WTC11 (cell line): Measurements from ENCODE around the gene METTL25B. TPM values are rescaled to one million over a fixed set of nuclear protein-coding genes. Genes with fewer than 3 reads are reported as not detected.

ENCODE experiments used
- ATAC-seq: fragments of 200-7000 bp; cut with Tn5 transposase; 2 replicates; pipeline ENCODE4 v1.10.0; 2021; ENCODE audit warnings: mild to moderate bottlenecking, moderate library complexity
- CTCF ChIA-PET: fragments of 300-600 bp; sonication (Branson Sonifier 250); formaldehyde crosslinking; loops from one replicate; lab custom pipeline; 2021; ENCODE audit warnings: antibody characterized with exemption; lab: Charles Lee
- POLR2A ChIA-PET: fragments of 350-600 bp; sonication (Branson Sonifier 250); formaldehyde crosslinking; loops from one replicate; lab custom pipeline; 2021; ENCODE audit warnings: antibody characterized with exemption; lab: Charles Lee
- DNase-seq: peaks from one replicate; pipeline ENCODE4 v3.0.0; 2021; ENCODE audit warnings: low spot score
- H3K27ac Mint-ChIP-seq: 2 replicates; pipeline ENCODE4 v1.8.0; 2021; ENCODE audit warnings: mixed read lengths
- H3K27me3 Mint-ChIP-seq: 2 replicates; pipeline ENCODE4 v1.8.0; 2021; ENCODE audit warnings: low read depth, mild to moderate bottlenecking, moderate library complexity, mixed read lengths
- H3K36me3 Mint-ChIP-seq: 2 replicates; pipeline ENCODE4 v1.8.0; 2021; ENCODE audit warnings: mixed read lengths
- H3K4me1 Mint-ChIP-seq: 2 replicates; pipeline ENCODE4 v1.8.0; 2022; ENCODE audit warnings: mixed read lengths
- H3K4me3 Mint-ChIP-seq: 2 replicates; pipeline ENCODE4 v1.8.0; 2021; ENCODE audit warnings: mild to moderate bottlenecking, moderate library complexity, mixed read lengths
- H3K9me3 Mint-ChIP-seq: 2 replicates; pipeline ENCODE4 v1.8.0; 2021; ENCODE audit warnings: mixed read lengths
- AFF4 ChIP-seq: sonication (generic); formaldehyde crosslinking; IDR thresholded peaks from 2 replicates; pipeline ENCODE4 v1.8.1; 2023; ENCODE audit warnings: mild to moderate bottlenecking, missing genetic modification reagents, borderline replicate concordance
- ATF6 ChIP-seq: sonication (generic); formaldehyde crosslinking; IDR thresholded peaks from 2 replicates; pipeline ENCODE4 v1.8.1; 2023; ENCODE audit warnings: mild to moderate bottlenecking, missing genetic modification reagents
- CTCF ChIP-seq: fragments of 200-600 bp; IDR thresholded peaks from 2 replicates; pipeline ENCODE4 v1.8.0; 2022; ENCODE audit warnings: antibody characterized with exemption
- ERG ChIP-seq: fragments of 250-450 bp; sonication (Bioruptor Pico); IDR thresholded peaks from 2 replicates; pipeline ENCODE4 v1.8.0; 2021; ENCODE audit warnings: mild to moderate bottlenecking
- FOXK1 ChIP-seq: sonication (generic); formaldehyde crosslinking; IDR thresholded peaks from 2 replicates; pipeline ENCODE4 v1.8.0; 2022; ENCODE audit warnings: mild to moderate bottlenecking, moderate library complexity, missing genetic modification reagents
- FOXP4 ChIP-seq: sonication (generic); formaldehyde crosslinking; IDR thresholded peaks from 2 replicates; pipeline ENCODE4 v1.8.0; 2022; ENCODE audit warnings: mild to moderate bottlenecking, missing genetic modification reagents
- GTF2I ChIP-seq: fragments of 250-450 bp; sonication (Bioruptor Pico); conservative IDR thresholded peaks from 2 replicates; pipeline ENCODE4 v1.4.0; 2021; ENCODE audit warnings: mild to moderate bottlenecking
- JUN ChIP-seq: sonication (generic); formaldehyde crosslinking; IDR thresholded peaks from 2 replicates; pipeline ENCODE4 v1.8.0; 2023; ENCODE audit warnings: mild to moderate bottlenecking, missing genetic modification reagents
- MYBL2 ChIP-seq: sonication (generic); formaldehyde crosslinking; IDR thresholded peaks from 2 replicates; pipeline ENCODE4 v1.8.1; 2023; ENCODE audit warnings: mild to moderate bottlenecking, moderate library complexity, missing genetic modification reagents
- NFATC4 ChIP-seq: fragments of 250-450 bp; sonication (Bioruptor Pico); IDR thresholded peaks from 2 replicates; pipeline ENCODE4 v1.9.0; 2021; ENCODE audit warnings: mild to moderate bottlenecking
- OVOL2 ChIP-seq: fragments of 250-450 bp; sonication (Bioruptor Pico); IDR thresholded peaks from 2 replicates; pipeline ENCODE4 v1.9.0; 2021; ENCODE audit warnings: mild to moderate bottlenecking, borderline replicate concordance
- PRRX2 ChIP-seq: fragments of 250-450 bp; sonication (Bioruptor Pico); IDR thresholded peaks from 2 replicates; pipeline ENCODE4 v1.8.0; 2021; ENCODE audit warnings: mild to moderate bottlenecking
- SMAD4 ChIP-seq: sonication (generic); formaldehyde crosslinking; IDR thresholded peaks from 2 replicates; pipeline ENCODE4 v1.8.0; 2022; ENCODE audit warnings: mild to moderate bottlenecking, missing genetic modification reagents
- TEAD4 ChIP-seq: sonication (generic); formaldehyde crosslinking; IDR thresholded peaks from 2 replicates; pipeline ENCODE4 v1.8.0; 2022; ENCODE audit warnings: mild to moderate bottlenecking, missing genetic modification reagents
- ZBTB21 ChIP-seq: sonication (generic); formaldehyde crosslinking; IDR thresholded peaks from 2 replicates; pipeline ENCODE4 v1.8.1; 2023; ENCODE audit warnings: mild to moderate bottlenecking, missing genetic modification reagents, borderline replicate concordance
- ZBTB43 ChIP-seq: sonication (generic); formaldehyde crosslinking; IDR thresholded peaks from 2 replicates; pipeline ENCODE4 v1.8.1; 2023; ENCODE audit warnings: mild to moderate bottlenecking, missing genetic modification reagents
- ZNF219 ChIP-seq: sonication (generic); formaldehyde crosslinking; IDR thresholded peaks from 2 replicates; pipeline ENCODE4 v1.8.0; 2023; ENCODE audit warnings: missing genetic modification reagents, mild to moderate bottlenecking, borderline replicate concordance
- ZNF416 ChIP-seq: fragments of 250-450 bp; sonication (Bioruptor Pico); IDR thresholded peaks from 2 replicates; pipeline ENCODE4 v1.9.0; 2021; ENCODE audit warnings: mild to moderate bottlenecking, inconsistent platforms
- total RNA-seq: library from RNA; stranded (reverse); gene quantifications from 3 replicates; pipeline ENCODE4 v1.2.3, GENCODE V29; 2021

The METTL25B gene
- total RNA-seq, 1 experiment from 2014 or later: 32.0 TPM

GRCh38 chr1:156751757-156752481, 23.6 kb downstream of the METTL25B start (continued):
- TF ChIP-seq ERG (CRISPR knock-in tag): no peak

GRCh38 chr1:156752843-156753482, 24.7 kb downstream of the METTL25B start:
- no peak for DNase-seq
- TF ChIP-seq ZNF219 (CRISPR knock-in tag) (no peak), ZNF416 (CRISPR knock-in tag) (no peak), FOXP4 (CRISPR knock-in tag) (no peak), MYBL2 (no peak), GTF2I (CRISPR knock-in tag) (no peak), TEAD4 (CRISPR knock-in tag) (no peak), PRRX2 (no peak), OVOL2 (CRISPR knock-in tag) (no peak), JUN (no peak), NFATC4 (CRISPR knock-in tag) (no peak), AFF4 (CRISPR knock-in tag) (no peak), SMAD4 (CRISPR knock-in tag) (no peak), CTCF (no peak), ZBTB21 (CRISPR knock-in tag) (no peak), ZBTB43 (CRISPR knock-in tag) (no peak), ATF6 (CRISPR knock-in tag) (no peak), FOXK1 (CRISPR knock-in tag) (no peak)

More at GRCh38 chr1:156752843-156753482, 24.7 kb downstream of the METTL25B start:
- ATAC-seq: no peak
- H3K36me3 Mint-ChIP-seq: no peaks in the 10 kb centered on the region
- ChIA-PET POLR2A (interaction anchor here (0.9 to 2.3 kb wide), 7 partner anchors 12 to 175 kb away, joined by 3 to 36 read pairs (median 14); partner anchors contain the start of genes CRABP2, ISG20L2, METTL25B and MRPL24), CTCF (interaction anchor here (0.7 to 4.6 kb wide), 12 partner anchors 12 to 175 kb away, joined by 3 to 43 read pairs (median 8); partner anchors contain the start of genes BCAN, CRABP2, ISG20L2 and METTL25B)
- H3K9me3 Mint-ChIP-seq: no peaks in the 10 kb centered on the region
- H3K4me3 Mint-ChIP-seq: peak overlapping the region; percentile 96
- H3K4me1 Mint-ChIP-seq: peaks cover 35% of the 10 kb centered on the region
- no peaks in the 10 kb centered on the region for H3K27me3 Mint-ChIP-seq
- H3K27ac Mint-ChIP-seq: peak overlapping the region; percentile 93
